Endothelial cell of umbilical vein (primary cell): ENCODE results near the gene DPP10. TPM values are rescaled to one million over a fixed set of nuclear protein-coding genes. Genes with fewer than 3 reads are reported as not detected.
A peak's percentile ranks its signal among the peaks of the same experiment; 100 is the strongest.

Source experiments
- Bru-seq: library from RNA; stranded (reverse); fragments of 400-500 nt; gene quantifications from one replicate; lab custom pipeline; 2021; lab: Mats Ljungman, UMichigan
- BruChase-seq, 2 experiments: library from RNA; stranded (reverse); fragments of 400-500 nt; gene quantifications; one replicate each; lab custom pipeline; 2021; lab: Mats Ljungman, UMichigan
- BruUV-seq: library from RNA; stranded (reverse); fragments of 400-500 nt; replicated peaks from 2 replicates; lab custom pipeline; 2021; lab: Mats Ljungman, UMichigan
- CTCF ChIA-PET: fragments of 300-600, 350-600 bp; sonication (Branson Sonifier 250); formaldehyde crosslinking; loops from one replicate; lab custom pipeline; 2021; ENCODE audit warnings: antibody characterized with exemption, inconsistent platforms; lab: Charles Lee
- POLR2A ChIA-PET: fragments of 300-600, 350-600 bp; sonication (Branson Sonifier 250); formaldehyde crosslinking; loops from one replicate; lab custom pipeline; 2021; ENCODE audit warnings: antibody characterized with exemption, inconsistent platforms; lab: Charles Lee
- DNase-seq: peaks from one replicate; pipeline ENCODE4 v3.0.0-alpha.2; 2011; ENCODE audit warnings: low read depth, low spot score
- FAIRE-seq: peaks from 2 replicates; lab custom pipeline; 2011; peaks lifted over from hg19 to GRCh38; lab: Jason Lieb, UNC
- H2AFZ ChIP-seq: 2 replicates; pipeline ENCODE4 v1.6.0; 2012; ENCODE audit warnings: low read depth, low read length, control low read depth, inconsistent platforms
- H3K27ac ChIP-seq: 2 replicates; pipeline ENCODE4 v1.5.1; 2011; ENCODE audit warnings: low read depth, mild to moderate bottlenecking, control low read depth, low read length, moderate library complexity; ENCODE audit not compliant: insufficient read depth
- H3K27me3 ChIP-seq, 2 experiments: 2 replicates each; pipeline versions ENCODE4 v1.6.0 to v1.6.1; 2011; ENCODE audit warnings: low read length in 2 of 2, mixed read lengths in 1 of 2; ENCODE audit not compliant: control insufficient read depth in 2 of 2, insufficient read depth in 2 of 2
- H3K36me3 ChIP-seq, 2 experiments: 2 replicates in 1 of 2; 3 replicates in 1 of 2; pipeline ENCODE4 v1.5.1; 2011; ENCODE audit warnings: low read length in 2 of 2, mild to moderate bottlenecking in 1 of 2, moderate library complexity in 1 of 2; ENCODE audit not compliant: control insufficient read depth in 2 of 2, insufficient read depth in 2 of 2; ENCODE audit errors: extremely low read depth in 1 of 2
- H3K4me1 ChIP-seq: 3 replicates; pipeline ENCODE4 v1.5.1; 2011; ENCODE audit warnings: mild to moderate bottlenecking, low read length; ENCODE audit not compliant: control insufficient read depth, insufficient read depth; ENCODE audit errors: extremely low read depth
- H3K4me2 ChIP-seq: 2 replicates; pipeline ENCODE4 v1.6.1; 2011; ENCODE audit warnings: low read length, control low read depth, mixed read lengths; ENCODE audit not compliant: insufficient read depth
- H3K4me3 ChIP-seq, 3 experiments: fragments of 200-600 bp in 1 of 3; sonication (generic), shearing (Covaris generic) in 1 of 3; replicated peaks in 1 of 3; 2 replicates each; pipeline ENCODE4 v1.5.1; 2011 to 2016; ENCODE audit warnings: control low read depth in 3 of 3, low read length in 3 of 3, mild to moderate bottlenecking in 2 of 3, inconsistent platforms in 1 of 3, low read depth in 1 of 3, moderate library complexity in 1 of 3; ENCODE audit not compliant: insufficient read depth in 1 of 3
- H3K79me2 ChIP-seq: 2 replicates; pipeline ENCODE4 v1.6.0; 2012; ENCODE audit warnings: low read length, inconsistent platforms; ENCODE audit not compliant: control insufficient read depth, insufficient read depth
- H3K9ac ChIP-seq: replicated peaks from 2 replicates; pipeline ENCODE3; 2011; ENCODE audit warnings: low read length, control low read depth; ENCODE audit not compliant: insufficient read depth; ENCODE audit errors: extremely low read depth
- H3K9me1 ChIP-seq: replicated peaks from 3 replicates; pipeline ENCODE4 v1.6.0; 2011; ENCODE audit warnings: mild to moderate bottlenecking, low read length; ENCODE audit not compliant: control insufficient read depth, insufficient read depth; ENCODE audit errors: extremely low read depth
- H3K9me3 ChIP-seq: replicated peaks from 2 replicates; pipeline ENCODE4 v1.5.1; 2012; ENCODE audit warnings: low read length, inconsistent platforms; ENCODE audit not compliant: control insufficient read depth, insufficient read depth
- H4K20me1 ChIP-seq: replicated peaks from 2 replicates; pipeline ENCODE3; 2011; ENCODE audit warnings: mild to moderate bottlenecking, low read length; ENCODE audit not compliant: control insufficient read depth, insufficient read depth; ENCODE audit errors: extremely low read depth
- EZH2 ChIP-seq: IDR thresholded peaks from 2 replicates; pipeline ENCODE4 v1.6.1; 2012; ENCODE audit warnings: borderline replicate concordance, low read depth, mild to moderate bottlenecking, moderate library complexity, low read length, inconsistent platforms; ENCODE audit not compliant: severe bottlenecking
- FOS ChIP-seq: IDR thresholded peaks from 2 replicates; pipeline ENCODE4 v1.6.1; 2011; ENCODE audit warnings: mild to moderate bottlenecking, low read length, moderate library complexity, borderline replicate concordance; ENCODE audit not compliant: insufficient read depth
- MYC ChIP-seq: IDR thresholded peaks from one replicate; pipeline ENCODE4 v1.6.1; 2011; ENCODE audit warnings: mild to moderate bottlenecking, low read depth, low read length
- POLR2A ChIP-seq: IDR thresholded peaks from 2 replicates; pipeline ENCODE4 v1.6.1; 2012; ENCODE audit warnings: low read depth, mild to moderate bottlenecking, control low read depth, low read length
- dilution Hi-C: fragments of 300-500 bp; cut with MboI; formaldehyde crosslinking; loops from one replicate; pipeline ENCODE4 v1.15.0; 2019; ENCODE audit warnings: low sequenced_read_pairs; ENCODE audit not compliant: extremely low pct_ligation_motif_present
- intact Hi-C: fragments of 100-400 bp; cut with micrococcal nuclease; formaldehyde crosslinking; loops from one replicate; pipeline ENCODE4 v1.10.0; 2022
- long read RNA-seq: library from polyadenylated mRNA; stranded (forward); transcript quantifications from one replicate; pipeline ENCODE4 v2.0.0, GENCODE V29; 2021
- polyA minus RNA-seq, 3 experiments: library from RNA; depleted of rRNA, polyadenylated mRNA; stranded (reverse); fragments of >200 nt; gene quantifications; 1 replicate in 1 of 3; 2 replicates in 2 of 3; pipeline ENCODE4 v1.2.3, GENCODE V29; 2011
- polyA plus RNA-seq, 4 experiments: library from polyadenylated mRNA; depleted of rRNA in 3 of 4; stranded (reverse) in 3 of 4; unstranded in 1 of 4; fragments of >200 nt; gene quantifications; 2 replicates each; pipeline versions ENCODE4 v1.2.1 to v1.2.3, GENCODE V29; 2011 to 2012; ENCODE audit warnings: missing spikeins in 1 of 4
- total RNA-seq: library from RNA; stranded (reverse); gene quantifications from 2 replicates; pipeline ENCODE4 v1.2.3, GENCODE V29; 2021

The DPP10 gene
- total RNA-seq (not detected in 2 replicates), polyA plus RNA-seq (not detected in 2 replicates), polyA minus RNA-seq (not detected in 2 replicates), Bru-seq, nascent RNA (percentile 0 among the genes with signal in this experiment), BruChase-seq, experiment 1, labeled RNA remaining after a 6-hour chase (percentile 0 among the genes with signal in this experiment), BruChase-seq, experiment 2, labeled RNA remaining after a 2-hour chase (percentile 0 among the genes with signal in this experiment)
- polyA plus RNA-seq (2011; cell fraction: cytosol; rRNA removed), result not detected in 2 replicates
- polyA plus RNA-seq (2011; cell fraction: nucleus; rRNA removed), result not detected in 2 replicates
- not detected in 2 replicates for polyA plus RNA-seq (2012)
- not detected for polyA minus RNA-seq (2011; cell fraction: cytosol; rRNA and poly(A)+ RNA removed)
- not detected in 2 replicates for polyA minus RNA-seq (2011; cell fraction: nucleus; rRNA and poly(A)+ RNA removed)
- long read RNA-seq, result 0 reads

DNA sequence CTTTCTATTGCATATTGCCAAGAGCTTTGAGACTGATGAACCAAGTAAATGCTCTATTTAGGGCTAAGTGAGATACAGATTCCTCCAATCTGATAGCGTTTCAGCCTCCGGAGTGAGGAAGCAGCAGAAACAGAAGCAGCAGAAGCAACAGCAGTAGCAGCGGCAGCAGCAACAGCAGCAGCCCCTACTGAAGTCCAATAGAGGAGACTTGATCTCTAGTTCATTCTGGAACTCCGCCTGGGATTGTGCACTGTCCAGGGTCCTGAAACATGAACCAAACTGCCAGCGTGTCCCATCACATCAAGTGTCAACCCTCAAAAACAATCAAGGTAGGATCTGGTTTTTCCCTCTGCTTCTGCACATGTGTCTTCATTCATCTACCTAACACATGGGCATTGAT lies at the start of gene DPP10:
TSS of gene DPP10 (plus strand) at position 132 of the 400 bp plus-strand sequence.
- H3K27me3 ChIP-seq, result no peaks in the 10 kb centered on the region
- no peaks in the 10 kb centered on the region for H3K79me2 ChIP-seq
- H3K4me3 ChIP-seq, result no peak within 1 kb of the TSS
- H3K4me2 ChIP-seq, result no peak within 1 kb of the TSS
- H3K4me1 ChIP-seq, result no peaks in the 10 kb centered on the region
- intact Hi-C loops (no loop called here), dilution Hi-C loops (no loop called here)
- ChIA-PET POLR2A (no interaction called here), CTCF (no interaction called here)
- H3K9ac ChIP-seq, result no peak within 1 kb of the TSS
- H3K27ac ChIP-seq, result no peak within 1 kb of the TSS
- FAIRE-seq, result no peak
- no TSS peak for BruUV-seq
- DNase-seq, result no peak
- H3K9me3 ChIP-seq, result no peaks in the 10 kb centered on the region
- no peak for TF ChIP-seq MYC
- no peaks in the 10 kb centered on the region for H3K9me1 ChIP-seq
- no peak within 1 kb of the TSS for H2AFZ ChIP-seq
- H4K20me1 ChIP-seq, result no peaks in the 10 kb centered on the region
- H3K36me3 ChIP-seq, result no peaks in the 10 kb centered on the region

DNA sequence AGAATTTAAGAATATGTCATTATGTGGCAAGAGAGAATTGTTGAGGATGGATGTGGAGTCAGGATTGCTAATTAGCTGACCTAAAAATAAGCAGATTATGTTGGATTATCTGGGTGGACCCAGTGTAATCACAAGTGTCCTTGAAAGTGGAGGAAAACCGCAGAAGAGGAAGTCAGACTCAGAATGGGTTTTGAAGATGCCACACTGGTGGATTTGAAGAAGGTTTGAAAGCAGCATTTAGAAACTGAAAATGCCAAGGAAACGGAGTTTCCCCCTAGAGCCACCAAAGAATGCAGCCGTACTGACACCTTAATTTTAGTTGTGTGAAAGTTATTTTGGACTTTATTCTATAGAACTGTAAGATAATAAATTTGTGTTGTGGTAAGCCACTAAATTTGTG lies 41.6 kb upstream of the DPP10 start:
- H3K4me3 ChIP-seq, result no peak overlapping the region
- no peaks in the 10 kb centered on the region for H3K27me3 ChIP-seq
- DNase-seq (no peak), FAIRE-seq (no peak)
- H3K9me1 ChIP-seq, result no peaks in the 10 kb centered on the region
- no peak for TF ChIP-seq POLR2A
- no peak for TF ChIP-seq FOS
- no peak for TF ChIP-seq EZH2
- peaks cover 7% of the 10 kb centered on the region for H3K9me3 ChIP-seq
- BruUV-seq, result no TSS peak
- H3K4me2 ChIP-seq, result no peak overlapping the region
- dilution Hi-C loops, result no loop called here
- H3K27ac ChIP-seq, result no peak overlapping the region
- no peaks in the 10 kb centered on the region for H3K36me3 ChIP-seq
- no peak overlapping the region for H3K9ac ChIP-seq
- H4K20me1 ChIP-seq, result no peaks in the 10 kb centered on the region
- no peaks in the 10 kb centered on the region for H3K79me2 ChIP-seq
- H2AFZ ChIP-seq, result no peak overlapping the region
- intact Hi-C loops, result no loop called here
- CTCF ChIA-PET, result no interaction called here
- POLR2A ChIA-PET, result no interaction called here
- H3K4me1 ChIP-seq, result no peaks in the 10 kb centered on the region
